ENCODE measurements around the gene PYGO2. TPM values are rescaled to one million over a fixed set of nuclear protein-coding genes. Genes with fewer than 3 reads are reported as not detected.
"Not testable (repeated sequence)": the region's sequence is repeated elsewhere in the genome, so short reads cannot be mapped to it uniquely, and the experiment has no call there.

PYGO2 gene
- total RNA-seq, 2 experiments from 2014 or later = 44.0 to 47.9 TPM

DNA sequence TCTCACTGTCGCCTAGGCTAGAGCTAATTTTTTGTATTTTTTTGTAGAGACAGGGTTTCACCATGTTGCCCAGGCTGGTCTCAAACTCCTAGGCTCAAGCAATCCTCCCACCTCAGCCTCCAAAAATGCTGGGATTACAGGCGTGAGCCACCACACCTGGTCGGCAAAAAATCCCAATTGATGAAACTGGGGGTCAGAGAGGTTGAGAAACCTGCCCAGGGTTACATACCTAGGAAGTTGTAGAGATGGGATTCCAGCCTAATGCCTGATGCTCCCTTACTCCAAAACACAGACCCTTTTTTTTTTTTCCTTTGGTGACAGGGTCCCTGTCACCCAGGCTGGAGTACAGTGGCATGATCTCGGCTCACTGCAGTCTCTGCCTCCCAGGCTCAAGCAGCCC lies 25.2 kb upstream of the PYGO2 start:
- H3K27me3 Mint-ChIP-seq; H3K9me3 Mint-ChIP-seq (ENCODE audit: low read depth); H3K4me3 Mint-ChIP-seq; ATAC-seq; DNase-seq; H3K27ac Mint-ChIP-seq: not testable (repeated sequence)
- H3K36me3 Mint-ChIP-seq = peaks cover 22% of the 10 kb centered on the region
- CTCF ChIA-PET = interaction anchor here (1.5 to 7.1 kb wide), 3 partner anchors 10 to 37 kb away, joined by 3 to 129 read pairs (median 27); no protein-coding TSS in a partner anchor
- peaks cover 26% of the 10 kb centered on the region for H3K4me1 Mint-ChIP-seq

DNA sequence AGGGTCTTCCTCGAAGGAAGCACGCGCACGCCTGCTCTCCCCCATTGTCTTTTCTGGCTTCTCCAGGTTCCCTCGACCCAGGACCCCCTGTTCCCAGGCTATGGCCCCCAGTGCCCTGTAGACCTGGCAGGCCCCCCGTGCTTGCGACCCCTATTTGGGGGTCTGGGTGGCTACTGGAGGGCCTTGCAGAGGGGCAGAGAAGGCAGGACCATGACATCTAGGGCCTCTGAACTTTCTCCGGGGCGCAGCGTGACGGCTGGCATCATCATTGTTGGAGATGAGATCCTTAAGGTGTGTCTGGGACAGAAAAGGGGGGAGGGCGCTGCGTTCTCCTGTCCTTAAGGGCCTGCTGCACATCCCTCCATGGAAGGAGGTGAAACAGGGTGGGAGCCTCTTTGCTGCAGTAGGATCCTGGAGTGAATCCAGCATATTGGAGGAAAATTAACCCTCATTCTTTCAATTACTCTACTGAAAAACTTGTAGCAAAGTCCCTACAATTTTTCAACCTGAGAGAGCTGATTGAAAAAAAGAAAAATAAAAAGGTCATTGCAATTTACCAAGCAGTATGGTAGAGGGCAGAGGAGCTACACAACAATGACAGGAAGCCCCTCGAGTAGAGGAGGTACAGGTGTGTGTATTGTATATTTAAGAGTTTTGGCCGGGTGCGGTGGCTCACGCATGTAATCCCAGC lies 22.3 kb upstream of the PYGO2 start:
- CTCF ChIA-PET = interaction anchor here (1.0 to 7.1 kb wide), 23 partner anchors 9 to 424 kb away, joined by 3 to 129 read pairs (median 4); partner anchors contain the start of genes ADAM15, CKS1B, KRTCAP2 and LENEP

DNA sequence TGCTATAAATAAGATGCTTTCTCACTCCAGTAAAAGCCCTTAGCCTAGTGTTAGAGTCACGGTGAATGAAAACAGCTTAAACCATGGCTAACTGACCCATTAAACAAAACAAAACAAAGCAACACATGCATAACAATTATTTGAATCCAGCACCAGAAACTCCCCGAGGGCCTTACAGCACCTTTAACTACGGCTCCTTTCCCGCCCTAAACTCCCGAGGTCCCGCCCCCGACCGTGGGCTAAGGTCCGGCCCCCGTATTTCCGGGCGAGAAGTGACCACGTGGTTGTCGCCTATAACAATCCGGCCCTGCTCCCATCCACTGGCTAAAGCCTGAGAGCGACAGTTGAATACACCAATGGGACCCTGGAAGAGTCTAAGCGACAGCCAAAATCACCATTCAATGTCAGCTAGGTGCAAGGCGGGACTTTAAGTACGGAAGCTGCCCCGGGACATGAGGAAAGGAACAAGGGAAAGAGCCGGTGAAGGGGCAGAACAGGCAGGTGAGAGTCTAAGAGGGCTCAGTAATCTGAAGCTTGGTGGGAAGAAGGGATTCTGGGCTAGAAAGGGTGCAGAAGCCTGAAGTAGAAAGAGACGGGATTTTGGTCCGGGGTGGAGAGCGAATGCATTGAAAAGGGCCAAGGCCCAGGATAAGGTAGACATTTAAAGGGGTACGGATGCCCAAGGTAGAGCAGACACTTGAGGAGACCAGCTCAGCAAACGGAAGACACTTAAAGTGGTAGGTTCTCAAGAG lies 21.5 kb upstream of the PYGO2 start, which contains the start of gene FLAD1:
Gene FLAD1 (plus strand): TSS at position 448 of the 752 bp plus-strand sequence. CDS start 351 bp downstream, outside the sequence.
- Mint-ChIP-seq H3K9me3 (ENCODE audit: low read depth) (no peaks in the 10 kb centered on the region), H3K4me1 (peaks cover 25% of the 10 kb centered on the region), H3K27ac (no peak within 1 kb of the TSS), H3K27me3 (no peaks in the 10 kb centered on the region), H3K36me3 (peaks cover 30% of the 10 kb centered on the region), H3K4me3 (no peak within 1 kb of the TSS)
- DNase-seq (peak; percentile 99), ATAC-seq (peak; percentile 100)
- CTCF ChIA-PET = interaction anchor here (0.8 to 7.1 kb wide), 20 partner anchors 9 to 424 kb away, joined by 3 to 129 read pairs (median 4); partner anchors contain the start of genes ADAM15, CKS1B, KRTCAP2 and LENEP

More for the DNA sequence above, 22.3 kb upstream of the PYGO2 start:
- Mint-ChIP-seq H3K4me3 (no peak overlapping the region), H3K4me1 (peaks cover 25% of the 10 kb centered on the region), H3K9me3 (ENCODE audit: low read depth) (no peaks in the 10 kb centered on the region), H3K27ac (no peak overlapping the region), H3K27me3 (no peaks in the 10 kb centered on the region), H3K36me3 (peaks cover 32% of the 10 kb centered on the region)
- ATAC-seq (no peak), DNase-seq (no peak)

DNA sequence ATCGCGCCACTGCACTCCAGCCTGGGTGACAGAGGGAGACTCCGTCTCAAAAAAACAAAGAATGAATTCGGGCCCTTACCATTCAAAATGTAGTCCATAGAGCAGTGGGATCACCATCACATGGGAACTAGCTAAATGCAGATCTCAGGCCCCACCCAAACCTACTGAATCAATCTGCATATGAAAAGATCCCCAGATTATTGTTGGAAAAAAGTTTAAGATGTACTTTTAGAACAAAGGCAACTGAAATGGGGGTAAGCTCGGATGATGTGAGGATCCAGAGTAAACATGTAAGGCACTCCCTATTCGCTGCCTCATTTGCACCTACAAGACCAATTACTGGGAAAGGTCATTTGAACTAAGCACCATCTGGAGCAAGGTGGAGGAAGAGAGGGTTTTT lies 20.8 kb upstream of the PYGO2 start:
- DNase-seq = no peak
- H3K4me3 Mint-ChIP-seq = no peak overlapping the region
- H3K9me3 Mint-ChIP-seq (ENCODE audit: low read depth) = no peaks in the 10 kb centered on the region
- H3K27me3 Mint-ChIP-seq = no peaks in the 10 kb centered on the region
- peaks cover 31% of the 10 kb centered on the region for H3K36me3 Mint-ChIP-seq
- H3K27ac Mint-ChIP-seq = no peak overlapping the region
- no peak for ATAC-seq
- CTCF ChIA-PET = interaction anchor here (1.1 to 7.1 kb wide), 11 partner anchors 8 to 423 kb away, joined by 3 to 129 read pairs (median 7); partner anchors contain the start of genes ADAM15, CKS1B, LENEP and PMVK
- H3K4me1 Mint-ChIP-seq = peaks cover 29% of the 10 kb centered on the region

DNA sequence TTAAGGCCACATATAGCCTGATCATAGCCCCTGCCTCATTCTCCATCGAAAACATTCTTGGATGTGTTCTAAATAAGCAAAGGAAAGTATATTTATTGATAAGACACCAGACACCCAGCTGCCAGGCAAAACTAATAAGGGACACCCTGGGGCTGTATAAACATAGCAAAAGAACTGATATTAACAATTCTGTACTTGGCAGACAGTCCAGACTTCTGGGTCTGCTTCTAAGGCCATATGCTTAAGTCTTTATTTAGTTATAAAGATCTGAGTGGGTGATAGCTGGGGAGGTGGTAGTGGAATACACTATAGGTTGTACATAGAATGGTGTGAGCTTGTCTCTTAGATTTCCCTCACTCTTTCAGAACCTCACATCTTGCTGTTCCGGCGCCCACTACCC lies 16.8 kb upstream of the PYGO2 start:
- Mint-ChIP-seq H3K27me3 (no peaks in the 10 kb centered on the region), H3K9me3 (ENCODE audit: low read depth) (no peaks in the 10 kb centered on the region), H3K27ac (no peak overlapping the region), H3K4me3 (no peak overlapping the region), H3K4me1 (peaks cover 18% of the 10 kb centered on the region), H3K36me3 (peaks cover 31% of the 10 kb centered on the region)
- ATAC-seq (no peak), DNase-seq (no peak)
- CTCF ChIA-PET = interaction anchor here (1.7 to 7.0 kb wide), 3 partner anchors 21 to 73 kb away, joined by 5 to 32 read pairs (median 6); partner anchors contain the start of gene ADAM15

DNA sequence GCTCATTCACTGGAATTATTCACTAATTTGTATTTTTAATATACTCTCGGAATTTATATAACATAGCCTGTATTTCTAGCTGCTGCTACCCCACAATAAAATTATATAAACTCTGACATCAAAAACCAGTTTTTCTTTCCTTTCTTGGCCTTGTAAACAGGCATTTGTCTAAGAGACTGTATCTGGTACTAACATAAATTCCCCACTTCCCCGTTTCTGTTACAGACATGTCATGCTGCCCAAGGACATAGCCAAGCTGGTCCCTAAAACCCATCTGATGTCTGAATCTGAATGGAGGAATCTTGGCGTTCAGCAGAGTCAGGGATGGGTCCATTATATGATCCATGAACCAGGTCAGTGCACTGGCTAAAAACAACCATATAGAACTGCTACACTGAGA lies 16.2 kb upstream of the PYGO2 start:
- DNase-seq; H3K27me3 Mint-ChIP-seq; H3K9me3 Mint-ChIP-seq (ENCODE audit: low read depth); ATAC-seq; H3K4me3 Mint-ChIP-seq: not testable (repeated sequence)
- CTCF ChIA-PET = interaction anchor here (0.8 to 7.0 kb wide), 3 partner anchors 17 to 73 kb away, joined by 3 to 32 read pairs (median 5); partner anchors contain the start of gene ADAM15
- Mint-ChIP-seq H3K27ac (peak overlapping the region; percentile 27), H3K4me1 (peaks cover 21% of the 10 kb centered on the region), H3K36me3 (peaks cover 31% of the 10 kb centered on the region)

DNA sequence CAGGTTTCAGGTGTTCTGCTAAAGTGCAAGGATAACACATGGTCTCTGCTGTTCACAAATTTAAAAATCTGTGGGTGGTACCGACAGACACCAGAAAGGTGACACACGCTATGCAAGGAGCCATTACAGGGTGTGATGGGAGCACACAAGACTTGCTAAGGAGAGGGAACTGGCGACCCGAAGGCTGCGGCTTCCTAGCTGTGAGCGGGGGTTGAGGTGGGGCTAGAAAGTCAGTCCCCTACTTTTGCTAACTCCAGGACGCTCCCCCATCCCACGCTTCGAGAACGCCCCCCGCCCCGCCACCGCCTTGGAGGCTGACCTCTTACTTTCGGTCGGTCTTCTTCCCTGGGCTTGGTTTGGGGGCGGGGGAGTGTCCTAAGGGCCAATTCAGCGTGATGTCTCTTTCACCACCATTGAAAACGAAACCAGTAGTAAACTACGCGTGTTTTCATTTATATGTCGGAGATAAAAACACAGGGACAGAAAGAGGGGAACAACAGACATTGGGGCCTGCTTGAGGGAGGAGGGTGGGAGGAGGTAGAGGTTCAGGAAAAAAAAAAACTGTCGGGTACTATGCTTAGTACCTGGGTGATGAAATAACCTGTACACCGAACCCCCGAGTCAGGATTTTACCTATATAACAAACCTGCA lies 14.0 kb upstream of the PYGO2 start:
- no peak overlapping the region for H3K4me3 Mint-ChIP-seq
- H3K27me3 Mint-ChIP-seq = no peaks in the 10 kb centered on the region
- H3K36me3 Mint-ChIP-seq = peaks cover 24% of the 10 kb centered on the region
- H3K27ac Mint-ChIP-seq = no peak overlapping the region
- H3K4me1 Mint-ChIP-seq = peaks cover 36% of the 10 kb centered on the region
- CTCF ChIA-PET = interaction anchor here (1.4 to 7.0 kb wide), 4 partner anchors 8 to 116 kb away, joined by 5 to 32 read pairs (median 16); partner anchors contain the start of genes FLAD1 and PBXIP1
- H3K9me3 Mint-ChIP-seq (ENCODE audit: low read depth) = no peaks in the 10 kb centered on the region
- ATAC-seq = peak; percentile 2
- peak; percentile 79 for DNase-seq

DNA sequence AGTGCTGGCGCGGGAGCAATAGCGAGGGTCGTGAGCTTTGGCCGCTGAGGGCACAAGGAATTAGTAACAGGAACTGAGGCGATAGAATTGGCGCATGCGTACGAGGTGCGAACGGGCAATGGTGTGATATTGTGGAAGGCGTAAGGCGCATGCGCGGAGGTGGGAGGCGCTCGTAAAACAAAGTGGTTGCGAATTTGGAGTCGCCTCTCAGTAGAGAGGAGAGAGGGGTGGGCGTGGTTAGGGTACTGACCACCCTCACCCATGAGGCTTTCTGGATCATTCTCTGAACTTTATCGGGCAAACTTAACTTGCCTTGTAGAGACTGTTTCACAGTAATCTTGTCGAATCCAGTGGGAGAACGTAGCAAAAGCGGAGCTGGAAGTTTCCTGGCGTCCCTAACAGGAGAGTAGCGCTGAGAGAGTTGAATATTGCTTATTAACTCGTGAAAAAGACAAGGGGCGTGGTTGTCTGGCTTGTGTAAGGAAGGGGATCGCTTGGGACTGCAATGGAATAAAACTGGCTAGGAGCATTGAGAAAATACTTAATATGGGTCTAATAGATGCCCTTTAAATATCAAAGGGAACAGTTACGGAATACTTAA lies 13.3 kb upstream of the PYGO2 start:
- Mint-ChIP-seq H3K36me3 (peaks cover 21% of the 10 kb centered on the region), H3K9me3 (ENCODE audit: low read depth) (no peaks in the 10 kb centered on the region), H3K4me1 (peaks cover 36% of the 10 kb centered on the region), H3K27me3 (no peaks in the 10 kb centered on the region), H3K4me3 (no peak overlapping the region), H3K27ac (no peak overlapping the region)
- peak; percentile 57 for ATAC-seq
- peak; percentile 97 for DNase-seq
- CTCF ChIA-PET = interaction anchor here (1.1 to 7.0 kb wide), 8 partner anchors 8 to 116 kb away, joined by 3 to 32 read pairs (median 12); partner anchors contain the start of genes ADAM15, FLAD1 and PBXIP1

DNA sequence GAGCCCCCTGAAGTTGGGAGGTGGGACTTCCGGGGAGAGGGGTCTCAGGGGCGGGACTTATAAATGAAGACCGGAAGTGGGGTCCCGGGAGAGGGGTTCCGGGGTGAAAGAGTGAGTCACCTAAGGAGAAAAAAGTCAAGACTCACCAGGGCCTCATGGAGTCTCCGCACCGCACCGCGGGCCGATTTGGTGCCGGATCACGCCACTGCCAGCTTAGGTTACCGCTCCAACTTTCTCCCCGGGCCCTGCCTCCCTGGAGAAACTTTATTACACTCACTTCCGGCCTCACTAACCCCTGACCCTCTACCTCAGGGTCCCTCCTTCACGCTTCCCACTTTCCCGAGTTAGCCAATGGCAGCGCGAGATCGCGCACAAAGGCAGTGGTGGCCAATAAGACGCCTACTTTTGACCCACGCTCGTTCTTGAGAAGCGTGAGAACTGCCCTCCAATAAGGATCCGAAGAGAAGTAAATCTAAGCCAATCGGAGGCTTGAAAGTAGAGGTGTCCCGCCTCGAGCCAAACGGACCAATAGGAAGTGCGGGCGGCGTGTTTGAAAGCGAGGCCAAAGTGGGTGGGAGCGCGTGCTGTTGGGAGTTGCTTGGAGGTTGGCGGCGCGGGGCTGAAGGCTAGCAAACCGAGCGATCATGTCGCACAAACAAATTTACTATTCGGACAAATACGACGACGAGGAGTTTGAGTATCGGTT lies 12.7 kb upstream of the PYGO2 start, which contains the start of gene CKS1B:
Gene CKS1B (plus strand): TSS at position 580 of the 706 bp plus-strand sequence. CDS start 65 bp downstream, at position 645.
- Mint-ChIP-seq H3K9me3 (ENCODE audit: low read depth) (no peaks in the 10 kb centered on the region), H3K4me3 (no peak within 1 kb of the TSS), H3K27me3 (no peaks in the 10 kb centered on the region), H3K36me3 (peaks cover 17% of the 10 kb centered on the region), H3K27ac (no peak within 1 kb of the TSS), H3K4me1 (peaks cover 38% of the 10 kb centered on the region)
- ATAC-seq (peak; percentile 89), DNase-seq (peak; percentile 98)
- CTCF ChIA-PET = interaction anchor here (0.8 to 7.0 kb wide), 13 partner anchors 9 to 117 kb away, joined by 3 to 32 read pairs (median 9); partner anchors contain the start of genes ADAM15, FLAD1, LENEP and PBXIP1

DNA sequence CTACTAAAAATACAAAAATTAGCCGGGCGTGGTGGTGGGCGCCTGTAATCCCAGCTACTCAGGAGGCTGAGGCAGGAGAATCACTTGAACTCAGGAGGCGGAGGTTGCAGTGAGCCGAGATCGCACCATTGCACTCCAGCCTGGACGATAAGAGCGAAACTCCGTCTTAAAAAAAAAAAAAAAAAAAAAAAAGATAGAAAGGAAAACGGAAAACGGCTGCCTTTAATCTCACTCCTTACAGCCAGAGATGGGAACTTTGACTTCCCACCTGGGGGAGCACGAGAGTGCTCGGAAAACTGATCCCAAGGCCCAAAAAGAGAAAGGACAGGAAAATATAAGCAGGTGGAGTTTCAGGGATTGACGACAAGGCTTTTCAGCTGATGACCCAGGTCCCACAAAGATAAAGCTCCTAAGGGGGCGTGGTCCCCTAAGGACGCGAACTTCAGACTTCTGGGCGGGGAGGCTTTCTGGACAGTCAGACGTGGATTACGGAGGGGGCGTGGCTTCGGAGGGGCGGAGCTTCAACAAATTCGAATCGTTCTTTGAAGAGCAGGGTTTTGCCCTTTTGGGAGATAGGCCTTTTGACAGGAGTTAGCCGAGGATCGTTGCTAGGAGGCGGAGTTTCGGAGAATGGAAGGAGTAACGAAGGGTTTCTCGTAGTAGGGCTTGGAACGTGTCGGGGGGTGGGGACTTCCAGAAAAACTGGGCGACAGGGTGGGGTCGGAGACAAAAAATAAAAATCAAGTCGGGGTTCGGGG lies 11.9 kb upstream of the PYGO2 start:
- H3K27me3 Mint-ChIP-seq = no peaks in the 10 kb centered on the region
- peak overlapping the region; percentile 60 for H3K27ac Mint-ChIP-seq
- H3K4me1 Mint-ChIP-seq = peaks cover 41% of the 10 kb centered on the region
- CTCF ChIA-PET = interaction anchor here (0.7 to 7.0 kb wide), 13 partner anchors 10 to 312 kb away, joined by 3 to 32 read pairs (median 9); partner anchors contain the start of genes ADAM15, FLAD1, LENEP and PBXIP1
- peaks cover 12% of the 10 kb centered on the region for H3K36me3 Mint-ChIP-seq
- H3K4me3 Mint-ChIP-seq = no peak overlapping the region
- peak; percentile 20 for ATAC-seq
- DNase-seq = peak; percentile 98
- H3K9me3 Mint-ChIP-seq (ENCODE audit: low read depth) = no peaks in the 10 kb centered on the region

All from activated CD8-positive, alpha-beta memory T cell treated with anti-CD3 and anti-CD28 coated beads, Interleukin-2, amount 10 ng/mL, durations not matched to agents 7 days and 5 days (primary cell).